GM19468 (cell line): ENCODE results near the gene WWOX.

Experiments used
- ATAC-seq: cut with Tn5 transposase; IDR thresholded peaks from one replicate; pipeline ENCODE4 v1.9.1; 2021; ENCODE audit warnings: mild to moderate bottlenecking, moderate library complexity, moderate number of reproducible peaks; ENCODE audit not compliant: unreplicated experiment; ENCODE audit errors: extremely low read depth

The WWOX gene

GRCh38 chr16:78786635-78787034, 687.2 kb downstream of the WWOX start:
- no peak for ATAC-seq

- no peak for ATAC-seq
These were observed 688.8 kb downstream of the WWOX start for GRCh38 chr16:78788276-78788675.

- no peak for ATAC-seq
These were observed 689.2 kb downstream of the WWOX start for GRCh38 chr16:78788696-78789095.

GRCh38 chr16:78789561-78789960, 690.1 kb downstream of the WWOX start:
- no peak for ATAC-seq

GRCh38 chr16:78791011-78791410, 691.6 kb downstream of the WWOX start:
- ATAC-seq = no peak

- no peak for ATAC-seq
These were observed 692.5 kb downstream of the WWOX start for GRCh38 chr16:78791926-78792325.

GRCh38 chr16:78792952-78793351, 693.5 kb downstream of the WWOX start:
- no peak for ATAC-seq

- ATAC-seq = no peak
These were observed 695.3 kb downstream of the WWOX start for GRCh38 chr16:78794581-78795250.

GRCh38 chr16:78795433-78795832, 696.0 kb downstream of the WWOX start:
- no peak for ATAC-seq

GRCh38 chr16:78796221-78796866, 696.9 kb downstream of the WWOX start:
- no peak for ATAC-seq

- ATAC-seq = no peak
These were observed 700.0 kb downstream of the WWOX start for GRCh38 chr16:78799429-78799828.

GRCh38 chr16:78800523-78800922, 701.1 kb downstream of the WWOX start:
- ATAC-seq = no peak

- ATAC-seq = no peak
These were observed 704.7 kb downstream of the WWOX start for GRCh38 chr16:78804058-78804735.

GRCh38 chr16:78805556-78805955, 706.1 kb downstream of the WWOX start:
- no peak for ATAC-seq

GRCh38 chr16:78811247-78811646, 711.8 kb downstream of the WWOX start:
- no peak for ATAC-seq

- ATAC-seq = no peak
These were observed 713.1 kb downstream of the WWOX start for GRCh38 chr16:78812582-78812981.

GRCh38 chr16:78813661-78814311, 714.3 kb downstream of the WWOX start:
- no peak for ATAC-seq

GRCh38 chr16:78815713-78816112, 716.3 kb downstream of the WWOX start:
- ATAC-seq = no peak

- no peak for ATAC-seq
These were observed 717.2 kb downstream of the WWOX start for GRCh38 chr16:78816499-78817195.

GRCh38 chr16:78817200-78817739, 717.8 kb downstream of the WWOX start:
- ATAC-seq = no peak
